K562 (cell line): Measurements from ENCODE around the gene ZFYVE28. TPM values are rescaled to one million over a fixed set of nuclear protein-coding genes. Genes with fewer than 3 reads are reported as not detected.
A peak's percentile ranks its signal among the peaks of the same experiment; 100 is the strongest.

Experiments used
- ATAC-seq: fragments of 200-7000 bp; cut with Tn5 transposase; 3 replicates; pipeline ENCODE4 v1.9.1; 2020; ENCODE audit warnings: moderate library complexity
- BruUV-seq: library from RNA; stranded (reverse); fragments of 400-500 nt; replicated peaks from 2 replicates; lab custom pipeline; 2021; lab: Mats Ljungman, UMichigan
- CTCF ChIA-PET: fragments of 300-600 bp; formaldehyde crosslinking; extraction: SDS; loops from one replicate; lab custom pipeline; 2021; ENCODE audit warnings: low intra/inter-chr PET ratio; lab: Yijun Ruan, JAX
- POLR2A ChIA-PET: fragments of 300-600, 350-650 bp; sonication (Branson Sonifier 250); formaldehyde crosslinking; extraction: SDS; loops from one replicate; lab custom pipeline; 2021; ENCODE audit warnings: antibody characterized with exemption, inconsistent platforms; lab: Yijun Ruan, JAX
- DNase-seq, 4 experiments: peaks; one replicate each; pipeline versions ENCODE4 v3.0.0 to v3.0.0-alpha.2; 2011 to 2018; ENCODE audit warnings: low spot score in 3 of 4, mixed read lengths in 3 of 4; ENCODE audit errors: extremely low read depth in 1 of 4
- FAIRE-seq: peaks from 2 replicates; lab custom pipeline; 2011; peaks lifted over from hg19 to GRCh38; lab: Jason Lieb, UNC
- H2AFZ ChIP-seq: 2 replicates; pipeline ENCODE4 v1.6.0; 2011; ENCODE audit warnings: low read depth, low read length, control low read depth, inconsistent platforms
- H3K27ac ChIP-seq: fragments of 200-600 bp; 3 replicates; pipeline ENCODE4 v1.8.0; 2011; ENCODE audit warnings: low read depth, mild to moderate bottlenecking, control low read depth, inconsistent platforms, low read length, moderate library complexity, mixed read lengths; ENCODE audit errors: extremely low read depth
- H3K27me3 ChIP-seq, 2 experiments: fragments of 300-600 bp in 1 of 2; 2 replicates in 1 of 2; 3 replicates in 1 of 2; pipeline versions ENCODE4 v1.6.0 to v1.8.0; 2011; ENCODE audit warnings: inconsistent platforms in 2 of 2, low read length in 2 of 2, mild to moderate bottlenecking in 1 of 2, mixed read lengths in 1 of 2, moderate library complexity in 1 of 2; ENCODE audit not compliant: control insufficient read depth in 2 of 2, insufficient read depth in 2 of 2
- H3K36me3 ChIP-seq: fragments of 300-600 bp; 3 replicates; pipeline ENCODE4 v1.8.0; 2011; ENCODE audit warnings: mild to moderate bottlenecking, low read length, inconsistent platforms; ENCODE audit not compliant: control insufficient read depth, insufficient read depth
- H3K4me1 ChIP-seq, 2 experiments: fragments of 200-600 bp in 1 of 2; replicated peaks in 1 of 2; 2 replicates in 1 of 2; 3 replicates in 1 of 2; pipeline versions ENCODE4 v1.5.1 to v1.8.0; 2011; ENCODE audit warnings: inconsistent platforms in 2 of 2, low read length in 2 of 2, mild to moderate bottlenecking in 1 of 2, mixed read lengths in 1 of 2, moderate library complexity in 1 of 2; ENCODE audit not compliant: control insufficient read depth in 2 of 2, insufficient read depth in 2 of 2
- H3K4me2 ChIP-seq: 2 replicates; pipeline ENCODE4 v1.6.1; 2011; ENCODE audit warnings: low read length, control low read depth, inconsistent platforms, mixed read lengths; ENCODE audit not compliant: insufficient read depth
- H3K4me3 ChIP-seq: fragments of 200-600 bp; sonication (generic), shearing (Covaris generic); 2 replicates; pipeline ENCODE4 v1.5.1; 2016; ENCODE audit warnings: control low read depth, inconsistent platforms
- H3K79me2 ChIP-seq: fragments of 200-600 bp; 3 replicates; pipeline ENCODE4 v1.8.0; 2011; ENCODE audit warnings: low read length, inconsistent platforms; ENCODE audit not compliant: control insufficient read depth, insufficient read depth
- H3K9ac ChIP-seq, 2 experiments: 2 replicates each; pipeline versions ENCODE4 v1.6.0 to v1.6.1; 2011; ENCODE audit warnings: low read depth in 2 of 2, low read length in 2 of 2, control low read depth in 1 of 2, inconsistent platforms in 1 of 2, mild to moderate bottlenecking in 1 of 2, mixed read lengths in 1 of 2; ENCODE audit not compliant: insufficient read depth in 1 of 2
- H3K9me1 ChIP-seq: one replicate; pipeline ENCODE4 v1.6.0; 2011; ENCODE audit warnings: inconsistent platforms, mild to moderate bottlenecking, low read length, moderate library complexity; ENCODE audit not compliant: control insufficient read depth, insufficient read depth
- H3K9me3 ChIP-seq: replicated peaks from 2 replicates; pipeline ENCODE4 v1.5.1; 2011; ENCODE audit warnings: low read depth, low read length, inconsistent platforms; ENCODE audit not compliant: control insufficient read depth, insufficient read depth
- H4K20me1 ChIP-seq: replicated peaks from 2 replicates; pipeline ENCODE4 v1.6.1; 2011; ENCODE audit warnings: low read length, inconsistent platforms, mixed read lengths; ENCODE audit not compliant: control insufficient read depth, insufficient read depth
- ARNT ChIP-seq, 2 experiments: fragments of 450-650 bp; IDR thresholded peaks; 2 replicates each; pipeline ENCODE4 v1.6.1; 2016; ENCODE audit warnings: mild to moderate bottlenecking in 1 of 2
- EP400 ChIP-seq: fragments of 450-650 bp; IDR thresholded peaks from 2 replicates; pipeline ENCODE4 v1.6.1; 2017; ENCODE audit warnings: antibody characterized with exemption, mild to moderate bottlenecking, moderate library complexity
- FOXP4 ChIP-seq: sonication (generic); formaldehyde crosslinking; IDR thresholded peaks from 2 replicates; pipeline ENCODE4 v1.8.0; 2022; ENCODE audit warnings: mild to moderate bottlenecking, missing genetic modification reagents, borderline replicate concordance
- HMGN3 ChIP-seq: IDR thresholded peaks from 2 replicates; pipeline ENCODE4 v1.6.1; 2011; ENCODE audit warnings: borderline replicate concordance, low read depth, mild to moderate bottlenecking, mixed read lengths, low read length; ENCODE audit not compliant: insufficient read length; ENCODE audit errors: extremely low read depth
- LCOR ChIP-seq: sonication (generic); formaldehyde crosslinking; IDR thresholded peaks from 2 replicates; pipeline ENCODE4 v1.8.0; 2022; ENCODE audit warnings: mild to moderate bottlenecking, missing genetic modification reagents
- MAFK ChIP-seq: IDR thresholded peaks from 2 replicates; pipeline ENCODE4 v1.6.1; 2011; ENCODE audit warnings: low read length, improper control_type of control experiment
- MLLT1 ChIP-seq, 2 experiments: fragments of 450-650 bp; IDR thresholded peaks; 2 replicates each; pipeline ENCODE4 v1.6.1; 2016
- OTX1 ChIP-seq: fragments of 450-650 bp; formaldehyde crosslinking; IDR thresholded peaks from 2 replicates; pipeline ENCODE4 v1.4.0; 2022; ENCODE audit warnings: mild to moderate bottlenecking
- RBM14 ChIP-seq: fragments of 200-400 bp; formaldehyde crosslinking; IDR thresholded peaks from 2 replicates; pipeline ENCODE4 v1.6.1; 2018; ENCODE audit warnings: low read depth, mild to moderate bottlenecking, low read length, moderate library complexity, borderline replicate concordance; ENCODE audit not compliant: insufficient read depth
- SLC30A9 ChIP-seq: fragments of 250-450 bp; sonication (Bioruptor Pico); IDR thresholded peaks from 2 replicates; pipeline ENCODE4 v1.8.0; 2022; ENCODE audit warnings: mild to moderate bottlenecking, moderate library complexity
- TGIF2 ChIP-seq: sonication (generic); formaldehyde crosslinking; IDR thresholded peaks from 2 replicates; pipeline ENCODE4 v1.8.1; 2022; ENCODE audit warnings: mild to moderate bottlenecking, missing genetic modification reagents, moderate library complexity
- ZNF232 ChIP-seq: sonication (generic); formaldehyde crosslinking; IDR thresholded peaks from 2 replicates; pipeline ENCODE4 v1.8.0; 2022; ENCODE audit warnings: mild to moderate bottlenecking, missing genetic modification reagents
- ZNF384 ChIP-seq: IDR thresholded peaks from 2 replicates; pipeline ENCODE4 v1.6.1; 2012; ENCODE audit warnings: low read depth, low read length, improper control_type of control experiment
- WGBS: fragments of 100-300 bp; shearing (Covaris generic); methylation state at CpG from one replicate; pipeline ENCODE4 v1.1.6; 2016; ENCODE audit warnings: low coverage, mixed read lengths; ENCODE audit not compliant: insufficient coverage; ENCODE audit errors: missing lambda C conversion rate; 5-methylcytosine and 5-hydroxymethylcytosine counted together
- in situ Hi-C: fragments of 300-500 bp; cut with MboI; formaldehyde crosslinking; loops from 4 replicates; pipeline ENCODE4 v1.15.0; 2018; ENCODE audit warnings: inconsistent platforms, mixed read lengths
- intact Hi-C: fragments of 100-400 bp; cut with micrococcal nuclease; formaldehyde crosslinking; loops from 2 replicates; pipeline ENCODE4 v1.14.2; 2022
- polyA plus RNA-seq, 8 experiments: library from polyadenylated mRNA; depleted of rRNA in 4 of 8; stranded (reverse) in 5 of 8; unstranded in 3 of 8; fragments of >200 nt; fragmentation: Nextera tagmentation in 2 of 8; fragmentation: Illumina TruSeq in 1 of 8; extraction: Ambion mirVana in 2 of 8; extraction: Trizol in 1 of 8; gene quantifications; 2 replicates each; pipeline versions ENCODE4 v1.2.1 to v1.2.3, GENCODE V29; 2011 to 2014; ENCODE audit warnings: inconsistent platforms in 1 of 8, missing spikeins in 1 of 8
- total RNA-seq, 7 experiments: library from RNA; depleted of rRNA in 6 of 7; stranded (reverse); fragments of >200 nt in 6 of 7; fragmentation: Illumina TruSeq in 2 of 7; extraction: Trizol in 2 of 7; gene quantifications; 2 replicates each; pipeline versions ENCODE4 v1.2.1 to v1.2.3, GENCODE V29; 2011 to 2021; ENCODE audit warnings: low replicate concordance in 1 of 7

ZFYVE28 gene
- total and polyA plus RNA-seq, 9 of the 15 experiments (the other 6 are each of a cell fraction or from before 2014, with no cell fraction given): 1.3 to 24.8 (median 8.9) TPM

GRCh38 chr4:2425386-2426068 lies 7.1 kb upstream of the ZFYVE28 start:
- intact Hi-C loops: no loop called here
- ATAC-seq (no peak), DNase-seq (no peak), FAIRE-seq (no peak)
- Histone ChIP-seq H2AFZ (no peak overlapping the region), H4K20me1 (no peaks in the 10 kb centered on the region), H3K9me3 (no peaks in the 10 kb centered on the region), H3K79me2 (no peaks in the 10 kb centered on the region), H3K4me2 (no peak overlapping the region), H3K36me3 (no peaks in the 10 kb centered on the region), H3K27me3 (no peaks in the 10 kb centered on the region; a peak in 1 of 5 replicates)
- CTCF ChIA-PET: no interaction called here
- in situ Hi-C loops: no loop called here
- no peak for TF ChIP-seq EP400
- no peak for TF ChIP-seq TGIF2
- TF ChIP-seq RBM14: no peak
- TF ChIP-seq HMGN3: no peak
- TF ChIP-seq ARNT (IDR thresholded peaks at IDR 0.05): no peak
- no peak for TF ChIP-seq MLLT1 (IDR thresholded peaks at IDR 0.05)
- TF ChIP-seq ZNF384: no peak
- no peak for TF ChIP-seq FOXP4
- no peak for TF ChIP-seq SLC30A9 (CRISPR knock-in tag)
- no peak for TF ChIP-seq OTX1 (CRISPR knock-in tag)
- TF ChIP-seq LCOR: no peak
- no peak for TF ChIP-seq ZNF232 (CRISPR knock-in tag)
- TF ChIP-seq MAFK: no peak
- TF ChIP-seq, all 486 proteins: peak for 0
- 75% methylated on average over 9 of the region's 13 CpGs for WGBS
- H3K27ac ChIP-seq: no peak overlapping the region
- BruUV-seq: no TSS peak
- H3K9ac ChIP-seq: peak overlapping the region in 1 of 2 experiments; percentile 43; a peak in 2 of 4 replicates
- POLR2A ChIA-PET: interaction anchor here (1.0 kb wide), 1 partner anchor 386 kb away, joined by 4 read pairs; no protein-coding TSS in a partner anchor
- no peak overlapping the region for H3K4me3 ChIP-seq
- H3K9me1 ChIP-seq: no peaks in the 10 kb centered on the region
- peaks cover 0 to 42% of the 10 kb centered on the region in 2 experiments; a peak in 3 of 5 replicates for H3K4me1 ChIP-seq
